C4-2B (cell line): ENCODE measurements around the gene GTSE1.

Source experiments
- H3K27ac ChIP-seq: fragments of 450-650 bp; 2 replicates; pipeline ENCODE4 v1.5.1; 2017
- ZFX ChIP-seq: fragments of 450-650 bp; IDR thresholded peaks from 2 replicates; pipeline ENCODE4 v1.6.1; 2017
- TF ChIP-seq, protein P1 (sequence below): fragments of 450-650 bp; conservative IDR thresholded peaks from 2 replicates; pipeline ENCODE4 v1.5.1; 2017; ENCODE audit warnings: mild to moderate bottlenecking

GTSE1 gene

DNA sequence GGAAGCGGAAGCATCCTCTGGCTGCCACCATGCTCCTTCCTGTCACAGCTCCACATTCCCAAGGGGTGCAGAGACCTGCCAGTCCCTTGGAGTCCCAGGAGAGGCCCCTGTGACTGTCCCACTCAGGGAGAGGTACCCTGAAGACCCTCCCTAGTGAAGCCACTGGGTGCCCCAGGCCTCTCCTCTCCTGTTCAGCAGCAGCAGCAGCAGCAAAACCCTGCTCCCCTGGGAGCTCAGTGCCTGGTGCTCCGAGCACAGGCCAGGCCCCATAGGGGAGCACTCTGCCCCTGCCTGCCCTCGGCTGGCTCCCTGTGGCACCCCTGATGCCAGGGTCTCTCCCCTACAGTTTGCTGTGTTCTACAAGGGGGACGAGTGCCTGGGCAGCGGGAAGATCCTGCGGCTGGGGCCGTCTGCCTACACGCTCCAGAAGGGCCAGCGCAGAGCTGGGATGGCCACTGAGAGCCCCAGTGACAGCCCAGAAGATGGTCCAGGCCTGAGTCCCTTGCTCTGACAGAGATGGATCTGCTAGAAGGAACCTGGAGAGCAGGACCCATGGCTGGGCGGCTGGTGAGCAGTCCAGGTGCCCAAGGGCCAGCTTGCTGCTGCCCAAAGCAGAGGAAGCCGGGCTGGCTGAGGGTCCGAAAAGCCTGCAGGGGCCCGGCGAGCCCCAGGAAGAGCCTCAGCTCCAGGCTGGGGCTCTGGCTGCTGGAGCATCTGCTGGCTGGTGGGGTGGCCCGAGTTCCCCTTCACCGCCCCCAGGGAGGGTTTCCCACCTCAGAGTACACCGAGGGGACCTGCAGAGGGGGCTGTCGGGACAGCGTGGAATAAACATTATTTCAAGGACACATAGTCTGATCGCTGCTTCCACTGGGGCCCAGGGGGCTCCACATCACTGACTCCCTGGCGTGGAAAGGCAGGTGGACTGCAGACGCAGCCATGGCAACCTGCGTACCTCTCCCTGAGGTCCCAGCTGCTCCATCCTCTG, 60.1 kb downstream of the GTSE1 start:
- no peak overlapping the region for H3K27ac ChIP-seq
- TF ChIP-seq, protein P1, sequence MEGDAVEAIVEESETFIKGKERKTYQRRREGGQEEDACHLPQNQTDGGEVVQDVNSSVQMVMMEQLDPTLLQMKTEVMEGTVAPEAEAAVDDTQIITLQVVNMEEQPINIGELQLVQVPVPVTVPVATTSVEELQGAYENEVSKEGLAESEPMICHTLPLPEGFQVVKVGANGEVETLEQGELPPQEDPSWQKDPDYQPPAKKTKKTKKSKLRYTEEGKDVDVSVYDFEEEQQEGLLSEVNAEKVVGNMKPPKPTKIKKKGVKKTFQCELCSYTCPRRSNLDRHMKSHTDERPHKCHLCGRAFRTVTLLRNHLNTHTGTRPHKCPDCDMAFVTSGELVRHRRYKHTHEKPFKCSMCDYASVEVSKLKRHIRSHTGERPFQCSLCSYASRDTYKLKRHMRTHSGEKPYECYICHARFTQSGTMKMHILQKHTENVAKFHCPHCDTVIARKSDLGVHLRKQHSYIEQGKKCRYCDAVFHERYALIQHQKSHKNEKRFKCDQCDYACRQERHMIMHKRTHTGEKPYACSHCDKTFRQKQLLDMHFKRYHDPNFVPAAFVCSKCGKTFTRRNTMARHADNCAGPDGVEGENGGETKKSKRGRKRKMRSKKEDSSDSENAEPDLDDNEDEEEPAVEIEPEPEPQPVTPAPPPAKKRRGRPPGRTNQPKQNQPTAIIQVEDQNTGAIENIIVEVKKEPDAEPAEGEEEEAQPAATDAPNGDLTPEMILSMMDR: no peak
- TF ChIP-seq ZFX: no peak

DNA sequence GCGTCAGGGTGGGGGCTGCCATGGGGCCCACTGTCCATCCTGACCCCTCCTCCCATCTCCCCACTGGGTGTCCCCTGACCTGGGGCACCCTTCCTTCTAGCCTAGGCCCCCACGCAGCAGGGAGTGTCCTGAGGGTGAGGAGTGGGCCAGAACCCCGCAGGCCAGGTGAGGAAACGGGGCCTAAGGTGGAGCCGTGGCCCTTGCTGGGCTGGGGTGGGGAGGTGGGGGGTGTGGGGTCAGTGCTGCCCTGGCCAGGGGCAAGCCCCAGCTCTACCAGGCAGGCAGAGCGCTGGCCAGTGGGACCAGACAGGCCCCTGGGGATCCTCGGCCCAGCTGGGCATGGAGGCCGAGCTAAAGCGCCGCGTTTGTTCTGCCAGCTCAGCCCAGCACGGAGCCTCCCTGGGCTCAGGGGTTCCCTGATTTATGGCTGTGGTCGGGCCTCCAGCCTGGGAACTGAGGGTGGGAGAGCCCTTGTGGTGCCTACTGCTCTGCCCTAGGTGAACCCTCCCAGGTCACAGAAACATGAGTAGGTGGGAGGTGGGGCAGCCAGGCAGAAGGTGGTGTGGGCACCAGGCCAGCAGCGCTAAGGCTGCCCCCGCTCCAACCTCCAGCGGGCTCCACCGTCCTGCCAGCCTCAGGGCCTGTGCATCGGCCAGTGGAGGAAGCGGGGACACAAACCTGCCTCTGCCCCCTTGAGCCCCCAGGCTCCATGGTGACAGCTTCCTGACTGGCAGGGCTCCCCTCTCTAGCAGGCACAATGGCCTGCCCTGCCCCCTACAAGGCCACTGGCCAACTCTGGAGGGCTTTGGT, 61.2 kb downstream of the GTSE1 start:
- H3K27ac ChIP-seq: no peak overlapping the region
- TF ChIP-seq, protein P1: no peak
- no peak for TF ChIP-seq ZFX

DNA sequence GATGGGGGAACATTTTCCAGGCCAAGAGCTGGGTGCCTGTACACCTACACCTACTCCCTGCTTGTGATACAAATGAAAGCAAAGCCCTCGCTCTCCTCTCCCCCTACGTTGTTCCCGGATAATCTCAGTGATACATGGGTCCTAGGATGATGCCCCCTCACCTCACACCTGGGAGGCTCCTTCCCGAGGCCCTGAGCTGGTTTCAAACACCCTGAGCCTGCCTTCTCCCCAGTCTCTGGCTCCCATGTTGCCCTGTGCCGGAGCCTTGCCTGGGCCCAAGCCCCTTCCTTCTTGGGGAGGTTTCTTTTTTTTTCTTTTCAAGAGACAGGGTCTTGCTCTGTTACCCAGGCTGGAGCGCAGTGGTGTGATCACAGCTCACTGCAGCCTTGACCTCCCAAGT, 62.1 kb downstream of the GTSE1 start:
- no peak for TF ChIP-seq ZFX
- TF ChIP-seq, protein P1: no peak
- H3K27ac ChIP-seq: no peak overlapping the region

DNA sequence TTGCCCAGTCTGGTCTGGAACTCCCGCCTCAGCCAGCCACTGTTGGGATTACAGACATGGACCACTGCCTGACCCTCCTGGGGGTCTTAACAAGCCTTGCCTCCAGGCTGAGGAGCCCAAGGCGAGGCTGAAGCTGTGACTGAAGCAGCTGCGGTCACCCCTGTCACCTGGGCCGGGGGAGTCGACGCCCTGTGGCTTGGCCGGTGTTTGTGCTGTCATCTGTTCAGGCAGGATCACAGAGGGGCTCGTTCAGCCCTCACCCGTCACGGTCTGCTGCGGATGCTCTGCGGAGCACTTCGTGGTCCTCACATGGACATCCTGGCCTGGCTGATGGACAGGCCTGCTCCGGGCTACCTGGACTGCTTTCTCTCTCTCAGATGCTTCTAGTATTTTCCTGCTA, 62.7 kb downstream of the GTSE1 start:
- TF ChIP-seq, protein P1: no peak

GRCh38 chr22:46360097-46360496, 63.4 kb downstream of the GTSE1 start:
- no peak overlapping the region for H3K27ac ChIP-seq
- no peak for TF ChIP-seq ZFX
- TF ChIP-seq, protein P1: no peak

More for the DNA sequence above, 62.7 kb downstream of the GTSE1 start:
- no peak overlapping the region for H3K27ac ChIP-seq

- TF ChIP-seq ZFX: no peak
- TF ChIP-seq, protein P1: no peak
- H3K27ac ChIP-seq: no peak overlapping the region
These were observed 64.2 kb downstream of the GTSE1 start for GRCh38 chr22:46360891-46361290.

GRCh38 chr22:46361826-46362202, 65.1 kb downstream of the GTSE1 start:
- no peak overlapping the region for H3K27ac ChIP-seq
- no peak for TF ChIP-seq ZFX
- TF ChIP-seq, protein P1: no peak
